Middle frontal gyrus (tissue), 1 donor: ENCODE measurements around the gene EVI5L.
A peak's percentile ranks its signal among the peaks of the same experiment; 100 is the strongest.

ENCODE experiments used
- DNase-seq: peaks from one replicate; pipeline ENCODE4 v3.0.0-alpha.2; 2015; ENCODE audit warnings: low spot score; ENCODE audit errors: extremely low spot score

EVI5L gene

DNA sequence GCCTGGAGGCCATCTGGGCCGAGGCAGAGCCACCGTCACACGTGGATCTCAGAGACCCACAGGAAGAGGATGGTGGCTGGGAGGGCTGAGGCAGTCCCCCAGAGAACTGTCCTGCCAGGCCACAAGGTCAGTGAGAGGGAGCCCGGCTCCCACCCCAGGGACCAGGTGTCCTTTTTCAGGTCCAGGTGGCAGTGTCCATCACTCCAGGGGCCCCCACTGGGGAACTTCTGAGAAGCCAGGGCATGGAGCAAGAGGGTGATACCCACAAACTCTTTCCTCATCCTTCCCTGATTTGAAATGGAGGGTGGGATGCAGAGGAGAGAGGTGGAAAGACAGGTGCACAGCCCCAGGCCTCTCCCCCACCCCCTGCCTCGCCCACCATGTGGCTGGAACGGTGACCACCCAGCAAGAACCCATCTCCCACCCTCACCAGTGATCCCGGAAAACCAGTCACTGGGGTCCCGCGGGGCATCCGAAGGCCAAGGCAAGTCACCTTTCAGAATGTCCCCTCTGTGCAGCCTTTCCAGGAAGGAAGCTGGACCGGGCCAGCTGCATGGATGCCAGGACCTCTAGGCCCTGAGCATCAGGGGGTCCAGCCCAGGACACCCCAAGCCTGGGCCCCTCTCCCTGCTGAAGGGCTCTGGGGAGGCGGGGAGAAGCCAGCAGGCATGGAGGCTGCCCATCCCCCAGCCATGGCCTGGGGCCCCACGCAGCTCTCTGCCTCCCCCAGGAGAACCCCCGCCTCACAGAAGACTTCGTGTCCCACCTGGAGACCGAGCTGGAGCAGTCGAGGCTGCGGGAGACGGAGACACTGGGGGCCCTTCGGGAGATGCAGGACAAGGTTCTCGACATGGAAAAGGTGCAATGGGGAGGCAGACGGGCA is 30.1 kb downstream of the EVI5L start:
- DNase-seq, result no peak

DNA sequence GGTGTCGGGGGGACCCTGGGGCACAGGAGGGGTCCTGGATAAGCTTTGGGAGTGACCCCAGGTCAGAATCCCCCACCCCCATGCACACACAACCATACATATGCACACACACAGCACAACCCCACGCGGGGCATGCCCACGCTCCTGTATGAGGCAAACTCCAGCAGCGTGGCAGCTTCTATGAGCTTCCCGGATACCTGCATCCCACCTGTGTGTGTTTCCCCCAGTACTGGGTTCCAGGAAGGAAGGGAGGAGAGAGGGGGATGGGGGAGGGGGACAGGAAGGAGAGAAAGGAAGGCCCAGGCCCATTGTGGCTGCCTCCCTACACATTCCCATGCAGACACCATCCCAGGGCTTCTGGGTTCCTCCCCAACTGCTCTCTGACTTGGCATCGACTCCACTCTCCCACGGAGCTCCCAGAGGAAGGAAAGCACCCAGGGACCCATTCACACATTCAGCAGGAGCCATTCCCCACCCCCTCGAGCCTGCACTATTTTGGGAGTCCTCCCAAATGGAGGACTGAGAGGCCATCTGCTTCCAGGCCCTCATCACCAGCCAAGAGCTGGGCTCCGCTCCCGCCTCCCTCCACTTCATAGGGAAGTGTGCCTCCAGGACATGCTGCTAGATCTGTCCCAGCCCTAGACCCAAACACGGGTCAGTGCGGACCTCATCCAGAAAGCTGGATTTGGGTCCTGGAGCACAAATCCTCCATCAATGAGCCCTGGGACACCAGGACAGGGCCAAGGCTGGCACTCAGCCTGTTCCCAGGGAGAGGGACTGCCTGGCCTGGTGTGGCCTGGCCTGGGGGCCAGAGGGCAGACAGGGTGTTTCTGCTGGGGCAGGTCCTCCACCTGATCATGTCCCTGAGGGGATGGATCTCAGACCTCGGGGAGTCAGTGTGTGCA is 30.9 kb downstream of the EVI5L start:
- DNase-seq, result peak; percentile 66

DNA sequence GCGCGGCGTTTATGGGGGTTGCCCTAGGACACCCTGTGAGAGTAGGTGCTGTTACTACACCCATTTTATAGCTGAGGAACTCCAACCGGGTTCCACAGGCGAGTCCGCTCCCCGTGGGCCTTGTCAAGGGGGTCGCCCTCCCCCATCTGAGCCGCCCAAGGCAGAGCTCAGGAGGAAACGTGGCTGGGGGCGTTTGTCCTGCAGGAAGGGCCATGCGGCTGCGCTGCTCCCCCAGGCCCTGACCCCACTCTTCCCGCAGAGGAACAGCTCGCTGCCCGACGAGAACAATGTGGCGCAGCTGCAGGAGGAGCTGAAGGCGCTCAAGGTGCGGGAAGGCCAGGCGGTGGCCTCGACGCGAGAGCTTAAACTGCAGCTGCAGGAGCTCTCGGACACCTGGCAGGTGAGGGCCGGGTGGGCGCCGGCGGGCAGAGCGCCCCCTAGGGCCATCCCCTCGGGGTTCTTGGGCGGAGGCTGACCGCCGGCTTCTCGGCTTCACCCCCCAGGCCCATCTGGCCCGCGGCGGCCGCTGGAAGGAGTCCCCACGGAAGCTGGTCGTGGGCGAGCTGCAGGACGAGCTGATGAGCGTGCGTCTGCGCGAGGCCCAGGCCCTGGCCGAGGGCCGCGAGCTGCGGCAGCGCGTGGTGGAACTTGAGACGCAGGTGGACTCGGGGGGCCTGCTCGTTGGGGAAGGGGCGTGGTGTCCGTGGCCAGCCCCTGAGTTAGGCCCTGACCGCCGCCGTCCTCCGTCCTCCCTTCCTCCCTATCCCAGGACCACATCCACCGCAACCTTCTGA is 31.8 kb downstream of the EVI5L start:
- DNase-seq, result no peak

DNA sequence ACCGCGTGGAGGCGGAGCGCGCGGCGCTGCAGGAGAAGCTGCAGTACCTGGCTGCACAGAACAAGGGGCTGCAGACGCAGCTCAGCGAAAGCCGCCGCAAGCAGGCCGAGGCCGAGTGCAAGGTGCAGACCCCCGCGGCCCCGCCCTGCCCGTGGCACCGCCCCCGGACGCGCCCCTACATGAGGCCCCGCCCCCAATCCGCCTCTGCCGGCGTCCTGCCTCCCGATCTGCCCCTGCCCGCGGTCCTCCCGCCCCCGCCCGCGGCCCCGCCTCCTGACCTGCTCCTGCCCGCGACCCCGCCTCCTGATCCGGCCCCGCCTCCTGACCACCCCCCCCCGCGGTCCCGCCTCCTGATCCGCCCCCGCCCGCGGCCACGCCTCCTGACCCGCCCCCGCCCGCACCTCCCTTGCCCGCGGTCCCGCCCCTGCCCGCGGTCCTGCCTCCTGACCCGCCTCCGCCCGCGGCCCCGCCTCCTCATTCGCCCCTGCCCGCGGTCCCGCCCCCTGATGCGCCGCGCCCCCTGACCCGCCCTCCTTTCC is 32.5 kb downstream of the EVI5L start:
- no peak for DNase-seq

DNA sequence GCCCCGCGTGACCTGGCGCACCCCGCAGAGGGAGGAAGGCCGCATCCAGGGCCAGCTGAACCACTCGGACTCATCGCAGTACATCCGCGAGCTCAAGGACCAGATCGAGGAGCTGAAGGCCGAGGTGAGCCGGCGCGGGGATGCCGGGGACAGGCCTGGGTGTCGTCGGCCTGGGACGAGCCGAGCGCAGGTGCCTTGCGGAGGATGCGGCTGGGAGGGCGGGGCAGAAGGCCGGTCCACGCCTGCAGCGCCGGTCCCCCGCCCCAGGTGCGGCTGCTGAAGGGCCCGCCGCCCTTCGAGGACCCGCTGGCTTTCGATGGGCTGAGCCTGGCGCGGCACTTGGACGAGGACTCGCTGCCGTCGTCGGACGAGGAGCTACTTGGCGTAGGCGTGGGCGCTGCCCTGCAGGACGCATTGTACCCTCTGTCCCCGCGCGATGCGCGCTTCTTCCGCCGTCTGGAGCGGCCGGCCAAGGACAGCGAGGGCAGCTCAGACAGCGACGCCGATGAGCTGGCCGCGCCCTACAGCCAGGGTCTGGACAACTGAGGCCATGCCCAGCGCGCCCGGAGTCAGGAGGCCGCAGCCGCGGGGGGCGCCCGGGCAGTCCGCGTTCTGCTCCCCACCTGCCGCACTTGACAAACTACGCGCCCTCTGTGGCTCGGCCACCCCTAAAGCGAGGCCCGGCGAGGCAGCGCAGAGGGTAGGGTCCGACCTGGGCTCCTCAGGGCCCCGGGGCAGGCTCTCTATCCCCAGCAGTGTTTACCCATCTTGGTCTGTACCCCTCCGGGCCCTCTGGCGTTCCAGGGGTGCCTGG is 33.3 kb downstream of the EVI5L start:
- DNase-seq, result no peak

DNA sequence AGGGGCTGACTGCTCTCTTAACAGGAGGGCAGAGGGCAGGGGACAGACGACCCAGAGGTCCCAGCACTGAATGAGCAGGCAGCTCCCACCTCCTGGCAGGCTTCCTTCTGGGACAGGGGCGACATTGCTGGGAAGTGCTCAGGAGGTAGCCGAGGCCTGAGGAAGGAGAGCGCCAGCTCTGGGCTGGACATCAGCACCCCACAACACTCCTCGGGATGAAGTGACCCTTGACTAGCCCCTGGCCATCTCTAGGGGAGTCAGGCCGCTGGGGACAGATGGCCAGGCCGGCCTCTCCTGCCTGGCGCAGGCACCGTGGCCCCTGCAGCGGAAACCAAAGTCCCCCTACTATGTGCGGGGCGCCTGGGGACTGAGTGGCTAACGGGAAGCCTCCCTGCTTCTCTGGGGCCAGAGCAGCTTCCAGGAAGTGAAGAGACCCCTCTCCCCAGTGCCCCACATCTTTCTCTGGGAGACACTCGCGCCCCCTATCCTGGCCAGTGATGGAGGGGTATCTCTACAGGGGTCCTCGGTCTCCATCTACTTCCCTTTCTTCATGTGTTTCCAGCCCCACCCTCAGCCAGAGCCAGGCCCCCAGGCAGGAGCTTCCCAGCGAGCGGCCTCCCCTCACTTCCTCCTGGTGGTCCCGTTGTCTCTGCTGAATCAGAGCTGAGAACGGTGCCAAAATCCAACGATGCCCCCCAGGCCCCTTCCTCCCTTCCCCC is 34.1 kb downstream of the EVI5L start:
- no peak for DNase-seq

DNA sequence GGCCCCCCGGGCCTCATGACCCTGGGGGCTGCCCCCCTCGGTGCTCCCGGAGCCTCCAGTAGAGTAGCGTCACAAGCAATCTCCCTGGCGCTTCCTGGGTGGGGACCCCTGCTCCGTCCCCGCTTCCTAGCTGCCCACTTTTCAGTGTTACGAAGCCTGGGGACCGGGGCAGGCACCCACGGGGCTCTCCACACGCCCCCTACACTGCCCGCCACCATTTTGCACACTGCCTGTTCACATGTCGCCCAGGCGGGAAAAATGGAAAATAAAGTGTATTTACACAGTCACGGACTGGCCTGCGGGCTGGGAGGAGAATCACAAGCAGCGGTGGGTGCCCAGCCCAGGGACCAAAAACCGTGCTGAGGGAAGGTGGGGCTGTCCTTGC is 34.7 kb downstream of the EVI5L start:
- DNase-seq, result no peak

DNA sequence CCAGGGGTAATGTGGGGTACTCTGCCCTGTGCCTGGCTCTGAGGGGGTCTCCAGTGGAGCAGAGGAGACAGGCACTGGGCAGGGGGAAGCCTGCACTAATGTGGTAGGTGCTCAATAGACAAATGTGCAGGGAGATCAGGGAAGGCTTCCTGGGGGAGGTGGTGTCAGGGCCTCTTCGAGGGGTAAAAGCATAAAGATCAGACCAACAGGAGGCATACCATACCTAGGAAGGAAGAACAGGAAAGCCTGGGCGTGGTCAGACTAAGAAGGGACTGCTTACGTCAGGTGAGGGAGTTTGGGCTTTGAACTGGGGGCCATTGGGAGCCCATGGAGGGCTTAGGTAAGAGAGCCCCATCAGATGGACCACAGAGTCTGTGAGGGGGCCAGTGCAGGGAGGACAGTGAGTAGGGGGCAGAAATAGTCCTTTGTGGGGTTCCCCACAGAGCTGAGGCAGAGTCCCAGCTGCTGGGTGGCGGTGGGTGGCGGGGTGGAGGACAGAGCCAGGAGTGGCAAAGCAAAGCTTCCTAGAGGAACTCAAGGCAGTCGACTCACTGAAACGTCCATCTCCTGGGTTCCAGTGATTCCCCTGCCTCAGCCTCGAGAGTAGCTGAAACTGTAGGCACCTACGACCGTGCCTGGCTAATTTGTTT is 35.4 kb downstream of the EVI5L start:
- DNase-seq, result no peak

DNA sequence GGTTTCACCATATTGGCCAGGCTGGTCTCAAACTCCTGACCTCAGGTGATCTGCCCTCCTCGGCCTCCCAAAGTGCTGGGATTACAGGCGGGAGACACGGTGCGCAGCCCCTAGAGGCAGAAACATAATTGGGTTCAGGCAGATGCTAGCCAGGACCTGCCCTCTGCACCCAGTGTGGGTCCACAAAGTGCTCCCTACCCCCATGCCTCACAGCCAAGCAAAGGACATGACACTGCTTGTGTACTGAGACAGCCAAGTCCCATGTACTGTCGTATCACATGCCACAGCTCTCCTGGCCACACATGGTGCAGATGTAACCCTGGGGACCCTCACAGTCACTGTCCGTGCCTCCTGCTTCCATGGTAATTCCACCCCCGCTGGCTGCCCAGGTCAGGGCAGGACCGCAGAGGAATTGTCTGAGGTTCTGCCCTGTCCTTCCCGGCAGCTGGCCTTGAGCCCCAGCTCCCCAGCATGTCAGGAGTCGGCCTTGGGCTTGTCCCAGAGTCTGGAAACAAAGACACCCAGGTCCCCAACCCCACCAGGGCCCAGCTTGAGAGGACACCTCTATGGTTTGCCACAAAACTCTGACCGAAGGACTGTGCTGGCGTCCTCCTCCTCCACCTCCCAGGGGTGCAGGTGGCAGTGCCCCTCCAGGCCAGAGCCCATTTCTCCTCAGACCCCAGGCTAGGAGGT is 36.5 kb downstream of the EVI5L start:
- DNase-seq, result no peak

DNA sequence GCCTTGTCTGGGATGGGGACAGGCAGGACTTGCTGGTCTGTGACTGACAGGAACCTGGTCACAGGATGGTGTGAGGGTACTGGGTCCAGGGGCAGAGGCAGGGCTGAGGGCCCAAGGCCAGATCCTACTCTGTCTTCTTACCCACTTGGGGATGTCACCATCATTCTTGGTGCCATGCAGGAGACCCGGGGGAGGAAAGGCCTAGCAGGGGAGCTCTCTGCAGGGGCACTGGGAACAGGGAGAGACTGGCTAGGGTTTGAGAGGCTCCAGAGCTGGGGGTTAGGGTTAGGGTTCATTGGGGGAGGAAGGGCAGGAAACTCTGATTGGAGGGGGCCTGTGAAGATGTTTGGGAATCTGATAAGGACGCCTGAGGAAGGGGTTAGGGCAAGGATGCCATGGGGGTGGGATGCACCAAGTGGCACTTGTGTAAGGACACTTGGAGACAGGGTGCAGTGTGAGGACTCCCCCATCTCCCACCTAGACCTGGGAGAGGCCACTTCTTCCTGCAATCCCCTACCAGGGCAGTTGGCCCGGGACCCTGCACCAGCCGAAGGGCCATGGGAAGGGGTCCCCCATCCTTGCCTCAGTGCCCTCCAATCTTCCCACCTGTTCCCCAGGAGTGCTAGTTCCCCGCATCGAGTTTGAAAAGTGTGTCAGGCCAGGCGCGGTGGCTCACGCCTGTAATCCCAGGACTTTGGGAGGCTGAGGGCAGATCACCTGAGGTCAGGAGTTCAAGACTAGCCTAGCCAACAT is 37.2 kb downstream of the EVI5L start:
- no peak for DNase-seq

DNA sequence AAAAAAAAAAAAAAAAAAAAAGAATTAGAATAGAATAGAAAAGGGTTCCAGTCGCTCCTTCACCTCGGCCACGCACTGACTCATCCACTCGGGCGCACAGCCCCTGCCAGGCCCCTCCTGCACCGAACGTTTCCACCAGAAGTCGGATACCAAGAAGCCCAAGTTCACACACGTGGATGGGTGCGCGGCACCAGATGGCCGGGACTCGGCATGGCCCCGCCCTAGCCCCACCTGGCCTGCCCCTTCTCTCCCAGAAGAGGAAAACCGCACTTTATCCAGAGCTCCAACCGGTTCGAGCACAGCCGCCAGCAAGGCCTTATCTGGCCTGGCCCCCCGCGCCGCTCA is 38.3 kb downstream of the EVI5L start:
- DNase-seq, result no peak

DNA sequence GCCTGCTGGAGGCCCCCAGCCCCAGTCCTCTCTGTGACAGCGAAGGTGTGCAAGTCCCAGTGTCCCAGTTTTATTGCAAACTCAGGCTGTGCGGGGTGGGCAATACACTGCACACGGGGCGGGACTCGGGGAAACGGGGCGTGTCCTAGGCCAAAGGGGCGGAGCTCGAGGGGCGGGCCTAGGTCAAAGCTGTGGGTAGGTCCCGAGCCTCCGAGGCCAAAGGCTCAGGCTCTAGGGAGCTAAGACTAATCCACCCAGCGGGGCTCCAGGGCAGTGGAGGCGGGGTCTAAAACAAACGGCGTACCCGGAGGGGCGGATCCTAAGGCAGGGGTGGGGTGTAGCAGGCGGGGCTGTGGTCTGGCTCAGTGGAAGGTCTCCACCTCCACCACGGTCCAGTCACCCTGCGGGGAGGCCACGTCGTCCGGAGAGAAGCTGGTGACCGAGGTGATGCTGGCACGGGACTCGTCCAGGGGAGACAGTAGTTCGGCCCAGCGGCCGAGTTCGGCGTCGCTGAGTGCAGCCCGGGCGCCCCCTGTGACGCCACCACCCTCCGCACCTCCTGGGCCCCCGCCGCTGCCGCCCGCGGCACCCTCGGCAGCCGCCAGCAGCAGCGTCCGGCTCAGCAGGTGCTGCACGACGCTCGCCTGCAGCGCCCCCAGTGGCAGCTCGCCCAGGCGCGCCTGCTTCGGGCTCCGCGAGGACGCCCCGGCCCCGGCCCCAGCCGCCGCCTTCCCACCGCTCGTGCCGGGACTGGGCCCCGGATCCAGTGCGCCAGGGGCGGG is 38.8 kb downstream of the EVI5L start:
- peak; percentile 54 for DNase-seq

DNA sequence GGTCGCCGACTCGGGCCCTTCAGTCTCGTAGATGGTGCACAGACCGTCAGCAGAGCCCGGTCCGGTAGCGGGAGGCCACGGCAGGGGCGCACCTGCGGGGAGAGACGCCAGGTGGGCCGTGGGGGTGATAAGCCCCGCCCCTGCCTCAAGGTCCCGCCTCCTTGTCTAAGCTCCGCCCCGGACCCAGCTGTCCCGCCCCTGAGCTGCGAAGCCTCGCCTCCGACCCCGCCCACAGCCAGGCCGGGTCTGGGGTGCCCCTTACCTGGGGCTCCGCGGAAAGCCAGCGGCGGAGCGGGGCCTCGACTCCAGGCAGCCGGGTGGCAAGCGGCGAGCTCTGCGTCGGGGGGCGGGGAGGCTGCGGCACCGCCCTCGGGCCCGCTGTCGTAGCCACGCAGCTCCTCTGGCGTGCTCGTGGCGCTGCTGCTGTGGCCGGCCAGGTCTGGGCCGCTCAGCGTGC is 39.5 kb downstream of the EVI5L start:
- DNase-seq, result no peak

DNA sequence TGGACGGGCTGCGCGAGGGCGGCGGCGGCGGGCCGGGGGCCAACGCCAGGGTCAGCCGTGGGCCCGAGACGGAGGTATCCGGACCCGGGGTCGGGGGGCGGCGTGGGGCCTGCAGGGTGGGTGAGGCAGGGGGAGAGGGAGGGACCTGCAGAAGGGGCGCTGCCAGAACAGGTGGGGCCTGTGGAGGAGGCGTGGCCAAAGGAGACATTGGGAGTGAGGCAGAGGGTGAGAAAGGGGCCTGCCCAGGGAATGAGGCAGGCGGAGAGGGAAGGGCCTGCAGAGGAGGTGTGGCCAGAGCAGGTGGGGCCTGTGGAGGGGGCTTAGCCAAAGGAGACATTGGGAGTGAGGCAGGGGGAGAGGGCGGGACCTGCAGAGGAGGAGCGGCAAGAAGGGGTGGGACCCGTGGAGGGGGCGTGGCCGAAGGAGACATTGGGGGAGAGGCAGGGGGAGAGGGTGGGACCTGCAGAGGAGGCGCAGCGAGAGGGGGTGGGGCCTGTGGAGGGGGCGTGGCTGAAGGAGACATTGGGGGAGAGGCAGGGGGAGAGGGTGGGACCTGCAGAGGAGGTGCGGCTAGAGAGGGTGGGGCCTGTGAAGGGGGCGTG is 40.0 kb downstream of the EVI5L start:
- no peak for DNase-seq

DNA sequence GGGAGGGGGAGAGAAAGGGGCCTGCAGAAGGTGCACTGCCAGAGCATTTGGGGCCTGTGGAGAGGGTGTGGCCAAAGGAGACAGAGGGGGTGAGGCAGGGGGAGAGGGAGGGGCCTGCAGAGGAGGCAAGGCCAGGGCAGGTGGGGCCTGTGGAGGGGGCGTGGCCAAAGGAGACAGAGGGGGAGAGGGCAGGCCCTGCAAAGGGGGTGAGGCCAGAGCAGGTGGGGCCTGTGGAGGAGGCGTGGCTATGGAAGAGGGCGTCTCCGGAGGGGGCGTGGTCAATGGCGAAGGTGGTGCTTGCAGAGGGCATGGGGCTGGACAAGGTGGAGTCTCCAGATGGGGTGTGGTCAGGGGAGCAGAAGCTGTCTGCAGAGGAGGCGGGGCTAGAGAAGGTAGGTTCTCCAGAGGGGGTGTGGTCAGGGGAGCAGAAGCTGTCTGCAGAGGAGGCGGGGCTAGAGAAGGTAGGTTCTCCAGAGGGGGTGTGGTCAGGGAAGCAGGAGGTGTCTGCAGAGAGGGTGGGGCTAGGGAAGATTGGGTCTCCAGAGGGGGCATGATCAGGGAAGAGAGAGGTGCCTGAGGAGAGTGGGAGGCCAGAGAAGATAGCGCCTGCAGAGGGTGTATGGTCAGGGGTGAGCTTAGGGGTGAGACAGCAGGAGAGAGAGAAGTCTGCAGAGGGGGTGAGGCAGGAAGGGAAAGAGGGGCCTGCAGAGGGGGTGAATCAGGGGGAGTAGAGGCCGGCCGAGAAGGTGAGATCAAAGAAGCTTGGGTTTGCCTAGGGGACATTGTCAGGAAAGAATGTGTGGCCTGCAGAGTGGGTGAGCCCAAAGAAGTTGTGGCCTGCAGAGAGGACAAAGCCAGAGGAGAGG is 40.8 kb downstream of the EVI5L start:
- no peak for DNase-seq
